GM23338 (cell line): ENCODE results near the gene SNAPIN. TPM values are rescaled to one million over a fixed set of nuclear protein-coding genes. Genes with fewer than 3 reads are reported as not detected.

ENCODE experiments used
- ATAC-seq: fragments of 200-7000 bp; cut with Tn5 transposase; 3 replicates; pipeline ENCODE4 v1.9.1; 2020
- DNase-seq: peaks from one replicate; pipeline ENCODE4 v3.0.0-alpha.2; 2015; ENCODE audit warnings: low spot score
- H2AFZ ChIP-seq: fragments of 200-600 bp; sonication (generic); 2 replicates; pipeline ENCODE4 v1.8.0; 2016; ENCODE audit warnings: antibody characterized with exemption, mild to moderate bottlenecking, moderate library complexity
- H3F3A ChIP-seq: fragments of 200-600 bp; sonication (generic); replicated peaks from 2 replicates; pipeline ENCODE4 v1.8.0; 2017; ENCODE audit warnings: antibody characterized with exemption, mixed run types, low read depth
- H3K27ac ChIP-seq: fragments of 200-600 bp; sonication (generic); 2 replicates; pipeline ENCODE4 v1.6.1; 2016; ENCODE audit warnings: low read depth
- H3K27me3 ChIP-seq: fragments of 200-600 bp; sonication (generic); 2 replicates; pipeline ENCODE4 v1.8.0; 2016; ENCODE audit warnings: mild to moderate bottlenecking, mixed run types, moderate library complexity; ENCODE audit not compliant: insufficient read depth
- H3K36me3 ChIP-seq: fragments of 200-600 bp; sonication (generic); 2 replicates; pipeline ENCODE4 v1.8.0; 2016; ENCODE audit warnings: mild to moderate bottlenecking; ENCODE audit not compliant: insufficient read depth
- H3K4me1 ChIP-seq: fragments of 200-600 bp; sonication (generic); 2 replicates; pipeline ENCODE4 v1.8.0; 2016; ENCODE audit warnings: mild to moderate bottlenecking, moderate library complexity; ENCODE audit not compliant: insufficient read depth
- H3K4me2 ChIP-seq: fragments of 200-600 bp; sonication (generic); 2 replicates; pipeline ENCODE4 v1.7.1; 2017; ENCODE audit warnings: mixed run types
- H3K4me3 ChIP-seq: fragments of 200-600 bp; sonication (generic); 2 replicates; pipeline ENCODE4 v1.6.1; 2016; ENCODE audit warnings: mixed run types
- H3K79me2 ChIP-seq: fragments of 200-600 bp; sonication (generic); replicated peaks from 2 replicates; pipeline ENCODE4 v1.8.0; 2017; ENCODE audit warnings: mild to moderate bottlenecking; ENCODE audit not compliant: insufficient read depth
- H3K9me2 ChIP-seq: fragments of 200-600 bp; sonication (generic); 2 replicates; pipeline ENCODE4 v1.8.0; 2017; ENCODE audit not compliant: insufficient read depth
- H4K20me1 ChIP-seq: fragments of 200-600 bp; sonication (generic); replicated peaks from 2 replicates; pipeline ENCODE4 v1.8.0; 2017; ENCODE audit warnings: mild to moderate bottlenecking; ENCODE audit not compliant: insufficient read depth
- H3K27ac Mint-ChIP-seq: 2 replicates; pipeline ENCODE4 v1.8.0; 2020; ENCODE audit warnings: inconsistent platforms, mild to moderate bottlenecking, moderate library complexity, mixed read lengths
- H3K27me3 Mint-ChIP-seq: 3 replicates; pipeline ENCODE4 v1.8.0; 2022; ENCODE audit warnings: low read depth, mild to moderate bottlenecking, moderate library complexity, mixed read lengths, inconsistent platforms; ENCODE audit not compliant: insufficient read depth, poor library complexity
- H3K36me3 Mint-ChIP-seq: 3 replicates; pipeline ENCODE4 v1.8.0; 2021; ENCODE audit warnings: low read depth, mild to moderate bottlenecking, inconsistent platforms, moderate library complexity, mixed read lengths
- H3K4me1 Mint-ChIP-seq: 3 replicates; pipeline ENCODE4 v1.8.0; 2020; ENCODE audit warnings: mild to moderate bottlenecking, inconsistent platforms, mixed read lengths
- H3K4me3 Mint-ChIP-seq: 3 replicates; pipeline ENCODE4 v1.8.0; 2021; ENCODE audit warnings: moderate library complexity, mild to moderate bottlenecking, inconsistent platforms, mixed read lengths
- H3K9me3 Mint-ChIP-seq: 3 replicates; pipeline ENCODE4 v1.8.0; 2020; ENCODE audit warnings: moderate library complexity, mild to moderate bottlenecking, inconsistent platforms, mixed read lengths
- ETS1 ChIP-seq: IDR thresholded peaks from 2 replicates; pipeline ENCODE4 v1.6.1; 2016; ENCODE audit warnings: antibody characterized with exemption
- EZH2phosphoT487 ChIP-seq: fragments of 200-600 bp; sonication (generic); IDR thresholded peaks from one replicate; pipeline ENCODE4 v1.8.1; 2018; ENCODE audit warnings: antibody characterized with exemption; ENCODE audit not compliant: unreplicated experiment
- JUNB ChIP-seq: IDR thresholded peaks from one replicate; pipeline ENCODE4 v1.6.1; 2016; ENCODE audit warnings: antibody characterized with exemption; ENCODE audit not compliant: unreplicated experiment
- NANOG ChIP-seq: IDR thresholded peaks from 2 replicates; pipeline ENCODE4 v1.6.1; 2016; ENCODE audit warnings: antibody characterized with exemption, borderline replicate concordance
- POLR2AphosphoS5 ChIP-seq: IDR thresholded peaks from 2 replicates; pipeline ENCODE4 v1.6.1; 2016; ENCODE audit warnings: antibody characterized with exemption, low read depth
- REST ChIP-seq: IDR thresholded peaks from one replicate; pipeline ENCODE4 v1.6.1; 2018; ENCODE audit warnings: antibody characterized with exemption; ENCODE audit not compliant: unreplicated experiment
- ZNF462 ChIP-seq: fragments of 250-450 bp; sonication (Bioruptor Pico); IDR thresholded peaks from 2 replicates; pipeline ENCODE4 v1.5.0; 2020; ENCODE audit warnings: mild to moderate bottlenecking, moderate library complexity
- polyA plus RNA-seq: library from polyadenylated mRNA; unstranded; fragments of >200 nt; fragmentation: Nextera tagmentation; extraction: Ambion mirVana; gene quantifications from 2 replicates; pipeline ENCODE4 v1.2.1, GENCODE V29; 2016
- total RNA-seq: library from RNA; depleted of rRNA; stranded (reverse); fragments of >200 nt; shearing (Covaris generic); gene quantifications from 2 replicates; pipeline ENCODE4 v1.2.3, GENCODE V29; 2014

SNAPIN gene
- total and polyA plus RNA-seq, 2 experiments from 2014 or later, result 25.6 to 48.5 TPM

GRCh38 chr1:153669606-153670005 is 11.1 kb downstream of the SNAPIN start (continued):
- TF ChIP-seq REST, result no peak

- H3K9me2 ChIP-seq, result no peaks in the 10 kb centered on the region
- no peak for DNase-seq
- H3K4me3 ChIP-seq, result peak overlapping the region; percentile 97
- peaks cover 4% of the 10 kb centered on the region; the same call in 1 of the 2 replicates for H3K4me1 ChIP-seq
- H2AFZ ChIP-seq, result no peak overlapping the region
- H3K27me3 ChIP-seq, result no peaks in the 10 kb centered on the region
- H3K27ac ChIP-seq, result peak overlapping the region; percentile 65; the same call in 1 of the 2 replicates
- H3K36me3 Mint-ChIP-seq, result peaks cover 51% of the 10 kb centered on the region
- no peaks in the 10 kb centered on the region; the same call in 2 of the 3 replicates for H3K9me3 Mint-ChIP-seq
- peaks cover 34% of the 10 kb centered on the region for H3K79me2 ChIP-seq
- peaks cover 8% of the 10 kb centered on the region for H3K27me3 Mint-ChIP-seq
- H4K20me1 ChIP-seq, result peaks cover 8% of the 10 kb centered on the region
- H3F3A ChIP-seq, result peaks cover 43% of the 10 kb centered on the region
- H3K4me2 ChIP-seq, result peak overlapping the region; percentile 91
- TF ChIP-seq POLR2AphosphoS5 (no peak), NANOG (no peak), ZNF462 (no peak), EZH2phosphoT487 (no peak), ETS1 (no peak), JUNB (no peak)
- no peak overlapping the region for H3K27ac Mint-ChIP-seq
- ATAC-seq, result no peak; the same call in 1 of the 3 replicates
- H3K4me1 Mint-ChIP-seq, result peaks cover 12% of the 10 kb centered on the region; the same call in 2 of the 3 replicates
- H3K4me3 Mint-ChIP-seq, result no peak overlapping the region
- H3K36me3 ChIP-seq, result peaks cover 43% of the 10 kb centered on the region
These were observed 11.9 kb downstream of the SNAPIN start for GRCh38 chr1:153670257-153670858.
